Upper lobe of left lung (tissue), 4 donors: ENCODE results near the gene FHIT.

Experiments
- EP300 ChIP-seq, 4 donors: sonication (generic); formaldehyde crosslinking; IDR thresholded peaks; one replicate each; pipeline ENCODE4 v1.5.1; 2017; ENCODE audit warnings: antibody characterized with exemption in 4 of 4, control low read depth in 2 of 4
- POLR2A ChIP-seq, 4 donors: fragments of 450-650 bp; IDR thresholded peaks; one replicate each; pipeline ENCODE4 v1.5.1; 2016 to 2017; ENCODE audit warnings: antibody characterized with exemption in 4 of 4, mild to moderate bottlenecking in 2 of 4
- POLR2AphosphoS5 ChIP-seq, 2 donors: sonication (generic); formaldehyde crosslinking; IDR thresholded peaks; one replicate each; pipeline ENCODE4 v1.5.1; 2017; ENCODE audit warnings: antibody characterized with exemption in 2 of 2
- TF ChIP-seq, protein P1 (sequence below), 6 experiments: fragments of 450-650 bp in 4 of 6; fragments of 200-600 bp in 2 of 6; sonication (generic) in 2 of 6; IDR thresholded peaks; one replicate each; pipeline ENCODE4 v1.5.1; 2016 to 2019; ENCODE audit warnings: antibody characterized with exemption in 6 of 6

DNA sequence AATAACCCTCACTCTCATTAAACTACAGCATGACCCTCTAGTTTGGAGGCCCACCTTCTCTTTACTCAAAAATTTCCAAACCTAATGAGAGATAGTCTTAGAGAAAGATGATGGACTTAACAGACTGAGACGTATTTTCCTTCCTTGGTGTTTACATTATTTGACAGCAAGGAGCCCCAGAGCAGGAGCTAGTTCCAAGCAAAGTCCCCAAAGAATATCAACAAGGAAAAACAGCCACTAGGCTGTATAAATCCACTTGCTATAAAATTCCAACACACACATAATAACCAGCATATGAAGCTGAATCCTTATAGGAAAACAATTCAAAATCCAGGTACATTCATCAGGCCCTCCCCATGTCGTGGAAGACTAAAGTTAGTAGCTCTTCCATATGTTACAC, 660.0 kb downstream of the FHIT start:
- TF ChIP-seq, protein P1, sequence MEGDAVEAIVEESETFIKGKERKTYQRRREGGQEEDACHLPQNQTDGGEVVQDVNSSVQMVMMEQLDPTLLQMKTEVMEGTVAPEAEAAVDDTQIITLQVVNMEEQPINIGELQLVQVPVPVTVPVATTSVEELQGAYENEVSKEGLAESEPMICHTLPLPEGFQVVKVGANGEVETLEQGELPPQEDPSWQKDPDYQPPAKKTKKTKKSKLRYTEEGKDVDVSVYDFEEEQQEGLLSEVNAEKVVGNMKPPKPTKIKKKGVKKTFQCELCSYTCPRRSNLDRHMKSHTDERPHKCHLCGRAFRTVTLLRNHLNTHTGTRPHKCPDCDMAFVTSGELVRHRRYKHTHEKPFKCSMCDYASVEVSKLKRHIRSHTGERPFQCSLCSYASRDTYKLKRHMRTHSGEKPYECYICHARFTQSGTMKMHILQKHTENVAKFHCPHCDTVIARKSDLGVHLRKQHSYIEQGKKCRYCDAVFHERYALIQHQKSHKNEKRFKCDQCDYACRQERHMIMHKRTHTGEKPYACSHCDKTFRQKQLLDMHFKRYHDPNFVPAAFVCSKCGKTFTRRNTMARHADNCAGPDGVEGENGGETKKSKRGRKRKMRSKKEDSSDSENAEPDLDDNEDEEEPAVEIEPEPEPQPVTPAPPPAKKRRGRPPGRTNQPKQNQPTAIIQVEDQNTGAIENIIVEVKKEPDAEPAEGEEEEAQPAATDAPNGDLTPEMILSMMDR (IDR thresholded peaks at IDR 0.05): no peak
- no peak for TF ChIP-seq POLR2A (IDR thresholded peaks at IDR 0.05)
- TF ChIP-seq POLR2AphosphoS5 (IDR thresholded peaks at IDR 0.05): no peak
- TF ChIP-seq EP300 (IDR thresholded peaks at IDR 0.05): no peak
